GM23338 (cell line): Measurements from ENCODE around the gene FCHSD1.

ENCODE experiments used
- CTCF ChIP-seq, 2 experiments: fragments of 200-600 bp in 1 of 2; sonication (generic) in 1 of 2; conservative IDR thresholded peaks; 2 replicates each; pipeline versions ENCODE4 v1.5.1 to v1.6.1; 2016 to 2017; ENCODE audit warnings: antibody characterized with exemption in 2 of 2, low read depth in 2 of 2, mild to moderate bottlenecking in 2 of 2, moderate library complexity in 1 of 2
- EZH2 ChIP-seq: fragments of 200-600 bp; sonication (generic); IDR thresholded peaks from one replicate; pipeline ENCODE4 v1.8.0; 2017; ENCODE audit warnings: antibody characterized with exemption, mild to moderate bottlenecking, low read depth; ENCODE audit not compliant: unreplicated experiment
- EZH2phosphoT487 ChIP-seq: fragments of 200-600 bp; sonication (generic); IDR thresholded peaks from one replicate; pipeline ENCODE4 v1.8.1; 2018; ENCODE audit warnings: antibody characterized with exemption; ENCODE audit not compliant: unreplicated experiment
- POLR2AphosphoS5 ChIP-seq: IDR thresholded peaks from 2 replicates; pipeline ENCODE4 v1.6.1; 2016; ENCODE audit warnings: antibody characterized with exemption, low read depth
- ZNF114 ChIP-seq: fragments of 250-450 bp; sonication (Bioruptor Pico); IDR thresholded peaks from 2 replicates; pipeline ENCODE4 v1.5.0; 2020; ENCODE audit warnings: mild to moderate bottlenecking, moderate library complexity

GRCh38 chr5:141681695-141682641 is 30.8 kb upstream of the FCHSD1 start, which contains the start of gene ARAP3:
- TF ChIP-seq CTCF (conservative IDR thresholded peaks at IDR 0.05; ENCODE audit: low read depth in 2 of 2): no peak
- no peak for TF ChIP-seq EZH2phosphoT487
- no peak for TF ChIP-seq ZNF114 (CRISPR knock-in tag)
- TF ChIP-seq EZH2: no peak
- peak; percentile 56 for TF ChIP-seq POLR2AphosphoS5
